MM.1S (cell line): ENCODE data around the gene SIM2.

Experiments used
- EZH2 ChIP-seq: fragments of 300-600 bp; sonication (generic); optimal IDR thresholded peaks from 2 replicates; pipeline ENCODE3; 2017; ENCODE audit warnings: low read depth, mild to moderate bottlenecking, antibody characterized with exemption, low read length, mixed read lengths
- EZH2phosphoT487 ChIP-seq: fragments of 300-600 bp; sonication (generic); IDR thresholded peaks from 2 replicates; pipeline ENCODE4 v1.6.1; 2018; ENCODE audit warnings: antibody characterized with exemption, low read length
- TF ChIP-seq, protein P1 (sequence below): fragments of 300-600 bp; sonication (generic); IDR thresholded peaks from 2 replicates; pipeline ENCODE4 v1.5.1; 2016; ENCODE audit warnings: antibody characterized with exemption, low read length, mixed read lengths

DNA sequence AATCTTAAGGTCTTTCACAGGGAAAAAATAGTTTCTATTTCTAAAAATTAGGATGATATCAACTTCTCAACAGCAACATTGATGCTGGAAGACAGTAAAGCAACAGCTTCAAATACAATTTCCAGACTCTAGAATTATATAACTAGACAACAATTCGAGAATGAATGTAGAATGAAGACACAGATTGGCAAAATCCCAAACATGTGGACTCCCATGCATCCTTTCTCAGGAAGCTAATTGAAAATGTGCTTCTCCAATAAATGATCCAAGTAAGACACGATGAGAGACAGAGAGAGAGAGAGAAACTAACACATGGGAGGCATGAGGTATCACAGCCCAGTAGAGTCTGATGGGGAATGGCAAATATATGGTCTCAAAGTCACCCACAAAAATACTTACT lies 21.5 kb upstream of the SIM2 start:
- TF ChIP-seq, protein P1, sequence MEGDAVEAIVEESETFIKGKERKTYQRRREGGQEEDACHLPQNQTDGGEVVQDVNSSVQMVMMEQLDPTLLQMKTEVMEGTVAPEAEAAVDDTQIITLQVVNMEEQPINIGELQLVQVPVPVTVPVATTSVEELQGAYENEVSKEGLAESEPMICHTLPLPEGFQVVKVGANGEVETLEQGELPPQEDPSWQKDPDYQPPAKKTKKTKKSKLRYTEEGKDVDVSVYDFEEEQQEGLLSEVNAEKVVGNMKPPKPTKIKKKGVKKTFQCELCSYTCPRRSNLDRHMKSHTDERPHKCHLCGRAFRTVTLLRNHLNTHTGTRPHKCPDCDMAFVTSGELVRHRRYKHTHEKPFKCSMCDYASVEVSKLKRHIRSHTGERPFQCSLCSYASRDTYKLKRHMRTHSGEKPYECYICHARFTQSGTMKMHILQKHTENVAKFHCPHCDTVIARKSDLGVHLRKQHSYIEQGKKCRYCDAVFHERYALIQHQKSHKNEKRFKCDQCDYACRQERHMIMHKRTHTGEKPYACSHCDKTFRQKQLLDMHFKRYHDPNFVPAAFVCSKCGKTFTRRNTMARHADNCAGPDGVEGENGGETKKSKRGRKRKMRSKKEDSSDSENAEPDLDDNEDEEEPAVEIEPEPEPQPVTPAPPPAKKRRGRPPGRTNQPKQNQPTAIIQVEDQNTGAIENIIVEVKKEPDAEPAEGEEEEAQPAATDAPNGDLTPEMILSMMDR = no peak
- TF ChIP-seq EZH2 (no peak), EZH2phosphoT487 (no peak)
